ENCODE results near the gene LRP6. TPM values are rescaled to one million over a fixed set of nuclear protein-coding genes. Genes with fewer than 3 reads are reported as not detected.
A peak's percentile ranks its signal among the peaks of the same experiment; 100 is the strongest.

The LRP6 gene
- total and polyA plus RNA-seq, 3 donors from 2014 or later, result 11.5 to 42.6 (median 39.3) TPM

GRCh38 chr12:12240662-12241340 is 26.0 kb downstream of the LRP6 start:
- H3K27me3 ChIP-seq, result no peaks in the 10 kb centered on the region
- H3K9me3 ChIP-seq, result no peaks in the 10 kb centered on the region
- DNase-seq, result no peak
- H3K27ac ChIP-seq, result peak overlapping the region in 1 of 2 donors; percentile 28
- intact Hi-C loops (cut with DNase I; ENCODE audit: low total_unique reads), result no loop called here
- H3K4me3 ChIP-seq, result no peak overlapping the region
- 57 to 70% methylated on average over 5 of the region's 5 CpGs for WGBS, 2 donors
- H3K4me1 ChIP-seq, result no peaks in the 10 kb centered on the region
- H3K36me3 ChIP-seq (ENCODE audit: low read depth, missing control alignments), result no peaks in the 10 kb centered on the region
- TF ChIP-seq POLR2A (IDR thresholded peaks at IDR 0.05), result no peak
- TF ChIP-seq CTCF (IDR thresholded peaks at IDR 0.05), result no peak

DNA sequence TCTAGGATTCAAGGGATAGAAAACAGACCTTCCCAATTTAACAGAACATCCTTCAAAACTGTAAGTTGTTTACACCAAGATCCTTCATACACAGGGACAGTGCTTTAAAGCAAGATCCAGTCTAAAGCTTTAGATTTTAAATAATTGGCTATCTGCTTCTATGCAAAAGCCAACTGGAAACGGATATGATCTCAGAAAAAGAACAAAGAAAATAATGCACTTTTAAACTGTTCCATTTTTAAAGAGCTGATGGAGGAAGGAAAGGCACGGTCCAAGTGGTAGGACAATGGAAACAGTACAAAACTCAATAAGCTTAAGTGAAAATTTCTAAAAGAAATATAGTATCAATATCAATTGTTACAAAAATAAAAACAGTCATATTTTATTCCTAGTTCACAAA is 27.7 kb downstream of the LRP6 start:
- Histone ChIP-seq H3K36me3 (ENCODE audit: low read depth, missing control alignments) (no peaks in the 10 kb centered on the region), H3K4me3 (no peak overlapping the region), H3K27me3 (no peaks in the 10 kb centered on the region), H3K9me3 (no peaks in the 10 kb centered on the region), H3K4me1 (no peaks in the 10 kb centered on the region), H3K27ac (no peak overlapping the region)
- TF ChIP-seq CTCF (IDR thresholded peaks at IDR 0.05) (no peak), POLR2A (IDR thresholded peaks at IDR 0.05) (no peak)
- WGBS, 2 donors, result 52 to 60% methylated on average over 2 of the region's 2 CpGs
- intact Hi-C loops (cut with DNase I; ENCODE audit: low total_unique reads), result no loop called here
- no peak for DNase-seq

GRCh38 chr12:12238605-12239004 is 28.2 kb downstream of the LRP6 start:
- intact Hi-C loops (cut with DNase I; ENCODE audit: low total_unique reads), result no loop called here
- Histone ChIP-seq H3K27ac (no peak overlapping the region), H3K36me3 (ENCODE audit: low read depth, missing control alignments) (no peaks in the 10 kb centered on the region), H3K4me1 (no peaks in the 10 kb centered on the region), H3K9me3 (no peaks in the 10 kb centered on the region), H3K4me3 (no peak overlapping the region), H3K27me3 (no peaks in the 10 kb centered on the region)
- WGBS, 2 donors, result 74 to 78% methylated on average over 4 of the region's 4 CpGs
- TF ChIP-seq CTCF (IDR thresholded peaks at IDR 0.05) (no peak), POLR2A (IDR thresholded peaks at IDR 0.05) (no peak)
- DNase-seq, result no peak

DNA sequence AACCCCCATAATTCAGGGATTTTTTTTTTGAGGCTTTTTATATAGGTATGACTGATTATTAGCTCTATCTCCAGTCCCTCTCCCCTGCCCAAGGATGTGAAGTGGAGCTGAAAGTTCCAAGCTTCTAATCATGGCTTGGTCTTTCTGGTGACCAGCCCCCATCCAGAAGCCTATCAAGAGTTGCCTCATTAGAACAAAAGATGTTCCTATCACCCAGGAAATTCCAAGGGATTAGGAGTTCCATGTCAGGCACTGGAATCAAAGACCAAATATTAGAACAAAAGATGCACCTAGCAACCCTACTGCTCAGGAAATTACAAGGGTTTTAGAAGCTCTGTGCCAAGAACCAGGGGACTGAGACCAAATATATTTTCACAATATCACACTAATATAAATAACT is 29.9 kb downstream of the LRP6 start:
- Histone ChIP-seq H3K4me3 (no peak overlapping the region), H3K36me3 (ENCODE audit: low read depth, missing control alignments) (no peaks in the 10 kb centered on the region), H3K4me1 (no peaks in the 10 kb centered on the region), H3K9me3 (no peaks in the 10 kb centered on the region), H3K27me3 (no peaks in the 10 kb centered on the region), H3K27ac (no peak overlapping the region)
- DNase-seq, result no peak
- no peak for TF ChIP-seq CTCF (IDR thresholded peaks at IDR 0.05)
- TF ChIP-seq POLR2A (IDR thresholded peaks at IDR 0.05), result no peak
- intact Hi-C loops (cut with DNase I; ENCODE audit: low total_unique reads), result no loop called here

DNA sequence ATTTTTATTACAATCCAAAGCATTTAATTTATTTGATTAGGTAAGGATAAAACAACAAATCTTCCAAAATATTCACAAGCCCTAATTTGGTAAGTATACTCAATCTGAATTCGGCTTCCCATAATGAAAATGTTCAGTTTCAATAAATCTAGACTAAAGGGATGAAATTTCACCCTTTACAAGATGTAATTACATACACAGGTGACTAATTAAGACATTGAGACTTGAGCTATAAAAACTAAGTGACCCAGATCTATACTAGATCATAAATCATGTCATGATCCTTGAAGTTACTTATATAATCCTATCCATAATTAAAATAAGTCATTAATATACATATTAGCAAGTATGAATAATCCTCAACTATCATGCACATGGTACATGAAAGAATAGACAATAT is 36.6 kb downstream of the LRP6 start:
- intact Hi-C loops (cut with DNase I; ENCODE audit: low total_unique reads), result no loop called here
- 89 to 96% methylated on average over 1 of the region's 1 CpG for WGBS, 2 donors
- TF ChIP-seq POLR2A (IDR thresholded peaks at IDR 0.05), result no peak
- no peak for TF ChIP-seq CTCF (IDR thresholded peaks at IDR 0.05)

More for the DNA sequence above, 36.6 kb downstream of the LRP6 start:
- Histone ChIP-seq H3K27me3 (no peaks in the 10 kb centered on the region), H3K9me3 (no peaks in the 10 kb centered on the region), H3K36me3 (ENCODE audit: low read depth, missing control alignments) (no peaks in the 10 kb centered on the region), H3K4me1 (no peaks in the 10 kb centered on the region), H3K27ac (no peak overlapping the region), H3K4me3 (no peak overlapping the region)
- no peak for DNase-seq
